ENCODE results near the gene PCSK4. TPM values are rescaled to one million over a fixed set of nuclear protein-coding genes. Genes with fewer than 3 reads are reported as not detected.
A peak's percentile ranks its signal among the peaks of the same experiment; 100 is the strongest.

PCSK4 gene
- total and polyA plus RNA-seq, 2 of the 13 experiments (the other 11 are each of a cell fraction or from before 2014, with no cell fraction given) = 2.0 to 2.7 TPM

- no peak for TF ChIP-seq EHMT2 (IDR thresholded peaks at IDR 0.05; ENCODE audit: borderline replicate concordance, low read depth, low read length)
- TF ChIP-seq ZNF607 (CRISPR knock-in tag; IDR thresholded peaks at IDR 0.05; ENCODE audit: borderline replicate concordance) = peak; percentile 73; the same call in 1 of the 2 replicates
- TF ChIP-seq ZKSCAN8 (CRISPR knock-in tag; IDR thresholded peaks at IDR 0.05; ENCODE audit: borderline replicate concordance) = no peak
- no peak for TF ChIP-seq KLF6 (CRISPR knock-in tag; IDR thresholded peaks at IDR 0.05)
- 0 out of 2 replicates have a peak, but pooled peaks have one; percentile 42 for TF ChIP-seq ZNF782 (CRISPR knock-in tag; IDR thresholded peaks at IDR 0.05; ENCODE audit: borderline replicate concordance)
- no peak for TF ChIP-seq ZNF775 (CRISPR knock-in tag; IDR thresholded peaks at IDR 0.05; ENCODE audit: borderline replicate concordance)
- TF ChIP-seq CSRNP1 (CRISPR knock-in tag; IDR thresholded peaks at IDR 0.05) = no peak
- TF ChIP-seq ZNF646 (CRISPR knock-in tag; IDR thresholded peaks at IDR 0.05) = no peak
- no peak for TF ChIP-seq PREB (CRISPR knock-in tag; IDR thresholded peaks at IDR 0.05)
- no peak for TF ChIP-seq ELF1 (CRISPR knock-in tag; IDR thresholded peaks at IDR 0.05)
- no peak for TF ChIP-seq SMC3 (IDR thresholded peaks at IDR 0.05; ENCODE audit: low read length)
- TF ChIP-seq AFF4 (CRISPR knock-in tag; IDR thresholded peaks at IDR 0.05) = no peak
- TF ChIP-seq IRF2 (CRISPR knock-in tag; IDR thresholded peaks at IDR 0.05) = no peak
- no peak for TF ChIP-seq CCDC6 (CRISPR knock-in tag; IDR thresholded peaks at IDR 0.05)
- peak; percentile 58; the same call in 1 of the 2 replicates for TF ChIP-seq ZNF230 (CRISPR knock-in tag; IDR thresholded peaks at IDR 0.05)
Measured at GRCh38 chr19:1489463-1490310, 463 bp downstream of the PCSK4 start (continued).

Measured in HepG2 (cell line).